Astrocyte (in vitro differentiated cells and primary cell): Measurements from ENCODE around the gene CUEDC2.

Experiments used
- EZH2 ChIP-seq: IDR thresholded peaks from 2 replicates; pipeline ENCODE4 v1.6.1; 2012; ENCODE audit warnings: mild to moderate bottlenecking, low read length, inconsistent platforms; ENCODE audit not compliant: insufficient read depth
- TF ChIP-seq, protein P1 (sequence below): IDR thresholded peaks from 2 replicates; pipeline ENCODE4 v1.5.1; 2011; ENCODE audit warnings: low read depth, mild to moderate bottlenecking, inconsistent platforms, low read length, moderate library complexity; ENCODE audit not compliant: insufficient read depth

DNA sequence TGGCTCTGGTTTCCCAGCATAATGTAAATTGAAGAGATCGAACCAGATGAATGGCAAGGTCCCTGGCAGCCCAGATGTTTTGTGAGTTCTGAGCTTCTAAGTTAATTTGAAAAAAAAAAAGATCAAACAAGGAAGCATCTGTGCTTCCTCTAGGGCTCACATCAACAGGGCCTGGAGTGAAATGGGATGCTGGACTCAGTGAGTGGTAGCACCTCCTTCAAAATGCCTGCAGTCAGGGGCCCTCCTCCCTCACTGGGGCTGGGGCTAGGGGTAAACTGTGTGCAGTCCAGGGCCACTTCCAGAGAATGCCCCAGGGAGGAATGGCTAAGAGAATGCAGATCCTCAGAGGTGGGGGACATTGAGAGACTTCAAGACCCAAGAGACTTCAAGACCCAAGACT, 6.0 kb upstream of the CUEDC2 start:
- TF ChIP-seq, protein P1, sequence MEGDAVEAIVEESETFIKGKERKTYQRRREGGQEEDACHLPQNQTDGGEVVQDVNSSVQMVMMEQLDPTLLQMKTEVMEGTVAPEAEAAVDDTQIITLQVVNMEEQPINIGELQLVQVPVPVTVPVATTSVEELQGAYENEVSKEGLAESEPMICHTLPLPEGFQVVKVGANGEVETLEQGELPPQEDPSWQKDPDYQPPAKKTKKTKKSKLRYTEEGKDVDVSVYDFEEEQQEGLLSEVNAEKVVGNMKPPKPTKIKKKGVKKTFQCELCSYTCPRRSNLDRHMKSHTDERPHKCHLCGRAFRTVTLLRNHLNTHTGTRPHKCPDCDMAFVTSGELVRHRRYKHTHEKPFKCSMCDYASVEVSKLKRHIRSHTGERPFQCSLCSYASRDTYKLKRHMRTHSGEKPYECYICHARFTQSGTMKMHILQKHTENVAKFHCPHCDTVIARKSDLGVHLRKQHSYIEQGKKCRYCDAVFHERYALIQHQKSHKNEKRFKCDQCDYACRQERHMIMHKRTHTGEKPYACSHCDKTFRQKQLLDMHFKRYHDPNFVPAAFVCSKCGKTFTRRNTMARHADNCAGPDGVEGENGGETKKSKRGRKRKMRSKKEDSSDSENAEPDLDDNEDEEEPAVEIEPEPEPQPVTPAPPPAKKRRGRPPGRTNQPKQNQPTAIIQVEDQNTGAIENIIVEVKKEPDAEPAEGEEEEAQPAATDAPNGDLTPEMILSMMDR = no peak
- no peak for TF ChIP-seq EZH2
